Measurements from ENCODE around the gene DSN1. TPM values are rescaled to one million over a fixed set of nuclear protein-coding genes. Genes with fewer than 3 reads are reported as not detected.

The DSN1 gene
- total RNA-seq, 1 donor from 2014 or later, result 9.5 TPM

GRCh38 chr20:36741072-36741471 is 32.5 kb downstream of the DSN1 start:
- no peak for DNase-seq (ENCODE audit: low read depth)
- TF ChIP-seq, protein P1, sequence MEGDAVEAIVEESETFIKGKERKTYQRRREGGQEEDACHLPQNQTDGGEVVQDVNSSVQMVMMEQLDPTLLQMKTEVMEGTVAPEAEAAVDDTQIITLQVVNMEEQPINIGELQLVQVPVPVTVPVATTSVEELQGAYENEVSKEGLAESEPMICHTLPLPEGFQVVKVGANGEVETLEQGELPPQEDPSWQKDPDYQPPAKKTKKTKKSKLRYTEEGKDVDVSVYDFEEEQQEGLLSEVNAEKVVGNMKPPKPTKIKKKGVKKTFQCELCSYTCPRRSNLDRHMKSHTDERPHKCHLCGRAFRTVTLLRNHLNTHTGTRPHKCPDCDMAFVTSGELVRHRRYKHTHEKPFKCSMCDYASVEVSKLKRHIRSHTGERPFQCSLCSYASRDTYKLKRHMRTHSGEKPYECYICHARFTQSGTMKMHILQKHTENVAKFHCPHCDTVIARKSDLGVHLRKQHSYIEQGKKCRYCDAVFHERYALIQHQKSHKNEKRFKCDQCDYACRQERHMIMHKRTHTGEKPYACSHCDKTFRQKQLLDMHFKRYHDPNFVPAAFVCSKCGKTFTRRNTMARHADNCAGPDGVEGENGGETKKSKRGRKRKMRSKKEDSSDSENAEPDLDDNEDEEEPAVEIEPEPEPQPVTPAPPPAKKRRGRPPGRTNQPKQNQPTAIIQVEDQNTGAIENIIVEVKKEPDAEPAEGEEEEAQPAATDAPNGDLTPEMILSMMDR (IDR thresholded peaks at IDR 0.05; ENCODE audit: insufficient read depth, low read length, poor library complexity, severe bottlenecking), result no peak
- no peaks in the 10 kb centered on the region for H3K36me3 ChIP-seq (ENCODE audit: control insufficient read depth, insufficient read depth, low read length)
- H3K4me3 ChIP-seq (ENCODE audit: low read depth, low read length), result no peak overlapping the region
- no peaks in the 10 kb centered on the region for H3K27me3 ChIP-seq (ENCODE audit: control insufficient read depth, insufficient read depth, low read length)

GRCh38 chr20:36737183-36737499 is 36.4 kb downstream of the DSN1 start:
- TF ChIP-seq, protein P1 (IDR thresholded peaks at IDR 0.05; ENCODE audit: insufficient read depth, low read length, poor library complexity, severe bottlenecking), result no peak
- DNase-seq (ENCODE audit: low read depth), result no peak
- Histone ChIP-seq H3K36me3 (ENCODE audit: control insufficient read depth, insufficient read depth, low read length) (no peaks in the 10 kb centered on the region), H3K4me3 (ENCODE audit: low read depth, low read length) (no peak overlapping the region), H3K27me3 (ENCODE audit: control insufficient read depth, insufficient read depth, low read length) (no peaks in the 10 kb centered on the region)

GRCh38 chr20:36736451-36737182 is 36.9 kb downstream of the DSN1 start:
- no peaks in the 10 kb centered on the region for H3K27me3 ChIP-seq (ENCODE audit: control insufficient read depth, insufficient read depth, low read length)
- no peaks in the 10 kb centered on the region for H3K36me3 ChIP-seq (ENCODE audit: control insufficient read depth, insufficient read depth, low read length)
- no peak for DNase-seq (ENCODE audit: low read depth)
- no peak overlapping the region for H3K4me3 ChIP-seq (ENCODE audit: low read depth, low read length)
- TF ChIP-seq, protein P1 (IDR thresholded peaks at IDR 0.05; ENCODE audit: insufficient read depth, low read length, poor library complexity, severe bottlenecking), result no peak

- TF ChIP-seq, protein P1 (IDR thresholded peaks at IDR 0.05; ENCODE audit: insufficient read depth, low read length, poor library complexity, severe bottlenecking), result no peak
- no peak for DNase-seq (ENCODE audit: low read depth)
- Histone ChIP-seq H3K4me3 (ENCODE audit: low read depth, low read length) (no peak overlapping the region), H3K27me3 (ENCODE audit: control insufficient read depth, insufficient read depth, low read length) (no peaks in the 10 kb centered on the region), H3K36me3 (ENCODE audit: control insufficient read depth, insufficient read depth, low read length) (no peaks in the 10 kb centered on the region)
Measured at GRCh38 chr20:36732456-36732855, 41.1 kb downstream of the DSN1 start.

DNA sequence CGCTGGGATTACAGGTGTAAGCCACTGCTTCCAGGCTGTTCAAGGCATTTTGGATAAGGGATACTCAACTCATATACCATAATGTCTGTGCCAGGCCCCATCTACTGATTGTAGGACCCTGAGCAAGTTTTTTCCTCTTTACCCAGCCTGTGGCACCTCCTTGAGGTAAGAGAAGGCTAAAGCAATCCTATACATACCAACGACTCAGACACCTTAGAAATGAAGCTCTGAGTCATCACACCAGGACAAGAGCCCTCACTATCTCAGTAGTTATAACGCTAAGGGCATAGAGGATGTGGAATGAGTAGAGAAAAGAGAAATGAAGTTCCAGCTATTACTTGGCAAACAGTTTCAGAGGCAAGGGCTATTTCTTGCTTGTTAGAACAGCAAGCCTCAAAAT is 44.6 kb downstream of the DSN1 start:
- no peaks in the 10 kb centered on the region for H3K27me3 ChIP-seq (ENCODE audit: control insufficient read depth, insufficient read depth, low read length)
- DNase-seq (ENCODE audit: low read depth), result peak; percentile 25
- no peaks in the 10 kb centered on the region for H3K36me3 ChIP-seq (ENCODE audit: control insufficient read depth, insufficient read depth, low read length)
- TF ChIP-seq, protein P1 (IDR thresholded peaks at IDR 0.05; ENCODE audit: insufficient read depth, low read length, poor library complexity, severe bottlenecking), result peak; percentile 31
- H3K4me3 ChIP-seq (ENCODE audit: low read depth, low read length), result no peak overlapping the region

- no peak for DNase-seq (ENCODE audit: low read depth)
- Histone ChIP-seq H3K4me3 (ENCODE audit: low read depth, low read length) (no peak overlapping the region), H3K27me3 (ENCODE audit: control insufficient read depth, insufficient read depth, low read length) (no peaks in the 10 kb centered on the region), H3K36me3 (ENCODE audit: control insufficient read depth, insufficient read depth, low read length) (no peaks in the 10 kb centered on the region)
- TF ChIP-seq, protein P1 (IDR thresholded peaks at IDR 0.05; ENCODE audit: insufficient read depth, low read length, poor library complexity, severe bottlenecking), result no peak
Measured at GRCh38 chr20:36726168-36726567, 47.4 kb downstream of the DSN1 start.

Measured in kidney epithelial cell (primary cell).